H1 (cell line): ENCODE results near the gene CREBBP. TPM values are rescaled to one million over a fixed set of nuclear protein-coding genes. Genes with fewer than 3 reads are reported as not detected.

Experiments
- CTCF ChIA-PET: fragments of 300-600 bp; sonication (Branson Sonifier 250); formaldehyde crosslinking; loops from one replicate; lab custom pipeline; 2021; ENCODE audit not compliant: partially characterized antibody; lab: Charles Lee
- POLR2A ChIA-PET: fragments of 300-600 bp; sonication (Branson Sonifier 250); formaldehyde crosslinking; loops from one replicate; lab custom pipeline; 2021; ENCODE audit warnings: inconsistent platforms; ENCODE audit not compliant: partially characterized antibody; lab: Charles Lee
- DNase-seq, 2 experiments: peaks; one replicate each; pipeline versions ENCODE4 v3.0.0 to v3.0.0-alpha.2; 2010 to 2022; ENCODE audit warnings: low spot score in 2 of 2, low read depth in 1 of 2, mixed read lengths in 1 of 2
- FAIRE-seq: peaks from 2 replicates; lab custom pipeline; 2011; peaks lifted over from hg19 to GRCh38; lab: Jason Lieb, UNC
- H2AFZ ChIP-seq: 2 replicates; pipeline ENCODE4 v1.8.1; 2012; ENCODE audit warnings: low read length, inconsistent platforms
- H2AK5ac ChIP-seq: 2 replicates; pipeline ENCODE4 v1.6.1; 2013; ENCODE audit warnings: low read depth, low read length
- H2BK120ac ChIP-seq: replicated peaks from 2 replicates; pipeline ENCODE3; 2013; ENCODE audit warnings: low read depth, low read length, inconsistent platforms
- H2BK12ac ChIP-seq: 2 replicates; pipeline ENCODE4 v1.6.1; 2013; ENCODE audit warnings: low read depth, low read length
- H2BK15ac ChIP-seq: 2 replicates; pipeline ENCODE4 v1.6.1; 2013; ENCODE audit warnings: low read length
- H2BK20ac ChIP-seq: 2 replicates; pipeline ENCODE4 v1.6.1; 2013; ENCODE audit warnings: low read length
- H2BK5ac ChIP-seq: 2 replicates; pipeline ENCODE4 v1.6.1; 2013; ENCODE audit warnings: low read depth, low read length
- H3K14ac ChIP-seq: 2 replicates; pipeline ENCODE4 v1.6.1; 2013; ENCODE audit warnings: inconsistent platforms; ENCODE audit not compliant: insufficient read length
- H3K18ac ChIP-seq: 2 replicates; pipeline ENCODE4 v1.6.1; 2013; ENCODE audit warnings: low read length; ENCODE audit errors: extremely low read depth
- H3K23ac ChIP-seq: 2 replicates; pipeline ENCODE4 v1.6.1; 2013; ENCODE audit warnings: inconsistent platforms; ENCODE audit not compliant: insufficient read length
- H3K23me2 ChIP-seq: 2 replicates; pipeline ENCODE4 v1.6.1; 2013; ENCODE audit warnings: low read depth, low read length
- H3K27ac ChIP-seq: 2 replicates; pipeline ENCODE4 v1.6.1; 2011; ENCODE audit warnings: low read depth, low read length, inconsistent platforms
- H3K27me3 ChIP-seq, 4 experiments: replicated peaks in 1 of 4; 1 replicate in 1 of 4; 2 replicates in 3 of 4; pipeline versions ENCODE4 v1.6.1 to v1.8.1; 2011 to 2013; ENCODE audit warnings: low read length in 3 of 4, mild to moderate bottlenecking in 3 of 4, inconsistent platforms in 2 of 4, mixed read lengths in 2 of 4, moderate library complexity in 1 of 4; ENCODE audit not compliant: control insufficient read depth in 3 of 4, insufficient read depth in 3 of 4; ENCODE audit errors: extremely low read depth in 1 of 4
- H3K36me3 ChIP-seq, 4 experiments: 2 replicates each; pipeline versions ENCODE4 v1.6.1 to v1.8.1; 2011 to 2013; ENCODE audit warnings: mild to moderate bottlenecking in 4 of 4, low read length in 3 of 4, moderate library complexity in 2 of 4, control low read depth in 1 of 4, inconsistent platforms in 1 of 4; ENCODE audit not compliant: insufficient read depth in 4 of 4, control insufficient read depth in 2 of 4
- H3K4ac ChIP-seq: replicated peaks from 2 replicates; pipeline ENCODE3; 2013; ENCODE audit warnings: low read length, low read depth, mixed read lengths, inconsistent platforms; ENCODE audit not compliant: insufficient read length
- H3K4me1 ChIP-seq, 4 experiments: replicated peaks in 1 of 4; 1 replicate in 1 of 4; 2 replicates in 3 of 4; pipeline versions ENCODE4 v1.6.1 to v1.8.1; 2011 to 2013; ENCODE audit warnings: low read length in 3 of 4, inconsistent platforms in 2 of 4, mixed read lengths in 1 of 4; ENCODE audit not compliant: insufficient read depth in 4 of 4, control insufficient read depth in 3 of 4
- H3K4me2 ChIP-seq, 2 experiments: 2 replicates each; pipeline versions ENCODE4 v1.6.1 to v1.8.1; 2011 to 2013; ENCODE audit warnings: low read depth in 2 of 2, low read length in 2 of 2, control low read depth in 1 of 2, inconsistent platforms in 1 of 2, mild to moderate bottlenecking in 1 of 2; ENCODE audit not compliant: insufficient read depth in 1 of 2
- H3K4me3 ChIP-seq, 4 experiments: fragments of 200-600, 300-600 bp in 1 of 4; sonication (generic), shearing (Covaris generic), sonication (Bioruptor Twin) in 1 of 4; 2 replicates each; pipeline versions ENCODE4 v1.5.1 to v1.8.1; 2011 to 2016; ENCODE audit warnings: low read length in 4 of 4, low read depth in 3 of 4, control low read depth in 2 of 4, inconsistent platforms in 2 of 4, mild to moderate bottlenecking in 2 of 4, mixed read lengths in 1 of 4, moderate library complexity in 1 of 4; ENCODE audit not compliant: insufficient read depth in 2 of 4; ENCODE audit errors: extremely low read depth in 1 of 4
- H3K56ac ChIP-seq: replicated peaks from 2 replicates; pipeline ENCODE3; 2013; ENCODE audit warnings: low read depth, mild to moderate bottlenecking, mixed read lengths, low read length, inconsistent platforms; ENCODE audit not compliant: insufficient read length
- H3K79me1 ChIP-seq: 2 replicates; pipeline ENCODE4 v1.6.1; 2013; ENCODE audit warnings: low read depth, low read length, control low read depth
- H3K79me2 ChIP-seq, 2 experiments: 2 replicates each; pipeline versions ENCODE4 v1.6.1 to v1.8.1; 2012 to 2013; ENCODE audit warnings: low read length in 2 of 2, mild to moderate bottlenecking in 2 of 2, inconsistent platforms in 1 of 2; ENCODE audit not compliant: insufficient read depth in 2 of 2, control insufficient read depth in 1 of 2
- H3K9ac ChIP-seq, 4 experiments: replicated peaks in 1 of 4; 1 replicate in 1 of 4; 2 replicates in 3 of 4; pipeline versions ENCODE4 v1.6.1 to v1.8.1; 2011 to 2013; ENCODE audit warnings: low read depth in 3 of 4, low read length in 3 of 4, control low read depth in 2 of 4, mild to moderate bottlenecking in 2 of 4, moderate library complexity in 2 of 4, inconsistent platforms in 1 of 4; ENCODE audit errors: extremely low read depth in 1 of 4
- H3K9me3 ChIP-seq, 2 experiments: 2 replicates each; pipeline versions ENCODE4 v1.6.1 to v1.8.1; 2012 to 2013; ENCODE audit warnings: mild to moderate bottlenecking in 2 of 2, moderate library complexity in 2 of 2, control low read depth in 1 of 2, inconsistent platforms in 1 of 2, low read depth in 1 of 2, low read length in 1 of 2, mixed read lengths in 1 of 2; ENCODE audit not compliant: insufficient read depth in 2 of 2
- H4K20me1 ChIP-seq, 2 experiments: replicated peaks in 1 of 2; 2 replicates each; pipeline versions ENCODE3 to v1.8.1; 2011 to 2013; ENCODE audit warnings: inconsistent platforms in 2 of 2, low read length in 2 of 2, mild to moderate bottlenecking in 1 of 2; ENCODE audit not compliant: insufficient read depth in 2 of 2, control insufficient read depth in 1 of 2
- H4K5ac ChIP-seq: 2 replicates; pipeline ENCODE4 v1.6.1; 2013; ENCODE audit warnings: low read length, low read depth, mixed read lengths, inconsistent platforms; ENCODE audit not compliant: insufficient read length
- H4K8ac ChIP-seq: 2 replicates; pipeline ENCODE4 v1.8.0; 2013; ENCODE audit warnings: mild to moderate bottlenecking, moderate library complexity, low read length, inconsistent platforms; ENCODE audit not compliant: insufficient read depth; ENCODE audit errors: extremely low read depth
- H4K91ac ChIP-seq: replicated peaks from 2 replicates; pipeline ENCODE3; 2013; ENCODE audit warnings: low read length, mixed read lengths, inconsistent platforms; ENCODE audit not compliant: insufficient read length
- ASH2L ChIP-seq: fragments of 200-600, 300-600 bp; sonication (generic); IDR thresholded peaks from one replicate; pipeline ENCODE4 v1.7.1; 2017; ENCODE audit warnings: low read length
- ATF3 ChIP-seq: IDR thresholded peaks from 2 replicates; pipeline ENCODE4 v1.6.1; 2011; ENCODE audit warnings: low read depth, mild to moderate bottlenecking, low read length; ENCODE audit not compliant: insufficient read depth
- CEBPB ChIP-seq: IDR thresholded peaks from 2 replicates; pipeline ENCODE4 v1.6.1; 2012; ENCODE audit warnings: low read depth, low read length
- CTBP2 ChIP-seq: IDR thresholded peaks from 2 replicates; pipeline ENCODE4 v1.7.0; 2011; ENCODE audit warnings: borderline replicate concordance, mild to moderate bottlenecking, moderate library complexity, mixed read lengths, low read length; ENCODE audit not compliant: insufficient read depth, insufficient read length
- EZH2 ChIP-seq: fragments of 200-600 bp; sonication (generic); IDR thresholded peaks from 2 replicates; pipeline ENCODE4 v1.7.1; 2012; ENCODE audit warnings: low read depth, mild to moderate bottlenecking, moderate library complexity, low read length, inconsistent platforms; ENCODE audit not compliant: severe bottlenecking
- GABPA ChIP-seq: IDR thresholded peaks from 2 replicates; pipeline ENCODE4 v1.6.1; 2011; ENCODE audit warnings: mild to moderate bottlenecking, low read length, moderate library complexity, borderline replicate concordance; ENCODE audit not compliant: insufficient read depth
- GTF2F1 ChIP-seq: IDR thresholded peaks from 2 replicates; pipeline ENCODE4 v1.6.1; 2012; ENCODE audit warnings: low read depth, low read length, improper control_type of control experiment, borderline replicate concordance
- RBBP5 ChIP-seq: IDR thresholded peaks from 2 replicates; pipeline ENCODE4 v1.7.1; 2012; ENCODE audit warnings: low read depth, mild to moderate bottlenecking, inconsistent platforms, low read length, moderate library complexity, borderline replicate concordance
- RFX5 ChIP-seq: IDR thresholded peaks from 2 replicates; pipeline ENCODE4 v1.6.1; 2011; ENCODE audit warnings: low read depth, low read length, improper control_type of control experiment, borderline replicate concordance
- SP1 ChIP-seq: IDR thresholded peaks from 2 replicates; pipeline ENCODE4 v1.6.1; 2011; ENCODE audit warnings: low read depth, low read length
- SRF ChIP-seq: IDR thresholded peaks from 2 replicates; pipeline ENCODE4 v1.6.1; 2011; ENCODE audit warnings: mild to moderate bottlenecking, low read depth, low read length, moderate library complexity
- ZNF274 ChIP-seq: IDR thresholded peaks from 2 replicates; pipeline ENCODE4 v1.7.0; 2012; ENCODE audit warnings: low read length, borderline replicate concordance; ENCODE audit errors: extremely low read depth
- WGBS, 2 experiments: shearing (Covaris generic) in 1 of 2; methylation state at CpG; one replicate each; pipeline versions ENCODE4 v1.1.6 to v1.1.7; 2013 to 2015; ENCODE audit warnings: low lambda C conversion rate in 2 of 2, mixed read lengths in 2 of 2, inconsistent platforms in 1 of 2, low coverage in 1 of 2, missing lambda C conversion rate in 1 of 2; ENCODE audit not compliant: insufficient replicate concordance in 2 of 2, insufficient coverage in 1 of 2, insufficient read length in 1 of 2; ENCODE audit errors: extremely low coverage in 1 of 2, missing lambda C conversion rate in 1 of 2; 5-methylcytosine and 5-hydroxymethylcytosine counted together
- polyA plus RNA-seq, 7 experiments: library from polyadenylated mRNA; depleted of rRNA in 3 of 7; stranded (reverse) in 5 of 7; unstranded in 2 of 7; fragments of >200 nt in 5 of 7; fragments of 200-250 nt in 2 of 7; gene quantifications; 1 replicate in 5 of 7; 2 replicates in 1 of 7; 4 replicates in 1 of 7; pipeline versions ENCODE4 v1.2.1 to v1.2.3, GENCODE V29; 2011 to 2013; ENCODE audit warnings: missing spikeins in 2 of 7, mixed read lengths in 2 of 7
- total RNA-seq: library from RNA; stranded (reverse); fragmentation: NEBNext Ultra II Directional; extraction: Animal tissue kit (Norgen Biotek cat#: 25700); gene quantifications from 2 replicates; pipeline ENCODE4 v1.2.1, GENCODE V29; 2021
- TF ChIP-seq, protein P1 (sequence below): IDR thresholded peaks from 2 replicates; pipeline ENCODE4 v1.6.1; 2012; ENCODE audit warnings: inconsistent platforms

The CREBBP gene
- total and polyA plus RNA-seq, 2 of the 8 experiments (the other 6 are each of a cell fraction or from before 2014, with no cell fraction given) = 10.0 to 60.1 TPM

- Histone ChIP-seq H3K23me2 (no peaks in the 10 kb centered on the region), H4K91ac (no peak overlapping the region), H3K79me2 (peaks cover 0 to 71% of the 10 kb centered on the region in 2 experiments; a peak in 2 of 4 replicates), H2BK15ac (no peak overlapping the region), H3K36me3 (peaks cover 0 to 1% (median 0%) of the 10 kb centered on the region in 4 experiments; a peak in 2 of 8 replicates), H3K4me1 (no peaks in the 10 kb centered on the region), H3K4me2 (no peak overlapping the region), H3K18ac (no peak overlapping the region), H4K5ac (no peak overlapping the region), H2BK20ac (no peak overlapping the region), H3K27ac (no peak overlapping the region), H3K79me1 (peaks cover 11% of the 10 kb centered on the region; the same call in 1 of the 2 replicates), H2AFZ (no peak overlapping the region), H3K23ac (no peak overlapping the region), H3K9ac (no peak overlapping the region), H4K20me1 (peaks cover 2% of the 10 kb centered on the region in 2 experiments), H3K14ac (no peak overlapping the region), H3K4me3 (no peak overlapping the region), H3K56ac (no peak overlapping the region), H2AK5ac (no peak overlapping the region), H3K9me3 (no peaks in the 10 kb centered on the region), H2BK12ac (no peak overlapping the region), H4K8ac (no peak overlapping the region), H3K4ac (no peak overlapping the region), H2BK5ac (no peak overlapping the region; the same call in 1 of the 2 replicates), H2BK120ac (no peak overlapping the region), H3K27me3 (no peaks in the 10 kb centered on the region)
- no peak for FAIRE-seq
- 90% methylated on average over 4 of the region's 4 CpGs; no CpG with 5 or more reads in 1 of the 2 experiments for whole genome bisulfite sequencing, 2 experiments
- ChIA-PET CTCF (interaction anchor here (0.6 to 3.1 kb wide), 3 partner anchors 11 to 38 kb away, joined by 3 to 20 read pairs (median 3); partner anchors contain the start of gene TRAP1), POLR2A (interaction anchor here (1.5 kb wide), 1 partner anchor 15 kb away, joined by 5 read pairs; no protein-coding TSS in a partner anchor)
- no peak for DNase-seq
- TF ChIP-seq CTBP2 (no peak), RBBP5 (no peak), ZNF274 (no peak), ASH2L (no peak), GTF2F1 (no peak), ATF3 (no peak), RFX5 (no peak), GABPA (no peak), SRF (no peak), CEBPB (no peak), SP1 (no peak), EZH2 (no peak)
- TF ChIP-seq, protein P1, sequence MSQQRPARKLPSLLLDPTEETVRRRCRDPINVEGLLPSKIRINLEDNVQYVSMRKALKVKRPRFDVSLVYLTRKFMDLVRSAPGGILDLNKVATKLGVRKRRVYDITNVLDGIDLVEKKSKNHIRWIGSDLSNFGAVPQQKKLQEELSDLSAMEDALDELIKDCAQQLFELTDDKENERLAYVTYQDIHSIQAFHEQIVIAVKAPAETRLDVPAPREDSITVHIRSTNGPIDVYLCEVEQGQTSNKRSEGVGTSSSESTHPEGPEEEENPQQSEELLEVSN = no peak
Observed at GRCh38 chr16:3701531-3701930, 179.0 kb downstream of the CREBBP start.
